CD4-positive, alpha-beta T cell treated with Interleukin-15 for 4 hours (primary cell): ENCODE data around the gene SLC36A3.
"Not testable (repeated sequence)": the region's sequence is repeated elsewhere in the genome, so short reads cannot be mapped to it uniquely, and the experiment has no call there.

Experiments used
- DNase-seq: peaks from one replicate; pipeline ENCODE4 v3.0.0-alpha.2; 2020; ENCODE audit warnings: low spot score

The SLC36A3 gene

GRCh38 chr5:151237685-151238084 lies 65.9 kb downstream of the SLC36A3 start:
- DNase-seq = no peak

GRCh38 chr5:151236888-151237287 lies 66.7 kb downstream of the SLC36A3 start:
- no peak for DNase-seq

GRCh38 chr5:151235239-151235571 lies 68.4 kb downstream of the SLC36A3 start:
- not testable (repeated sequence) for DNase-seq

- peak; percentile 28 for DNase-seq
Observed at GRCh38 chr5:151234476-151235238, 68.9 kb downstream of the SLC36A3 start.

GRCh38 chr5:151233616-151234085 lies 69.9 kb downstream of the SLC36A3 start:
- no peak for DNase-seq

GRCh38 chr5:151231359-151231758 lies 72.2 kb downstream of the SLC36A3 start:
- no peak for DNase-seq

- no peak for DNase-seq
Observed at GRCh38 chr5:151230048-151230680, 73.4 kb downstream of the SLC36A3 start.

- DNase-seq = no peak
Observed at GRCh38 chr5:151228986-151229385, 74.6 kb downstream of the SLC36A3 start.

- no peak for DNase-seq
Observed at GRCh38 chr5:151227918-151228447, 75.6 kb downstream of the SLC36A3 start.
